ENCODE measurements around the gene MAGI1.
A peak's percentile ranks its signal among the peaks of the same experiment; 100 is the strongest.

Gene MAGI1

DNA sequence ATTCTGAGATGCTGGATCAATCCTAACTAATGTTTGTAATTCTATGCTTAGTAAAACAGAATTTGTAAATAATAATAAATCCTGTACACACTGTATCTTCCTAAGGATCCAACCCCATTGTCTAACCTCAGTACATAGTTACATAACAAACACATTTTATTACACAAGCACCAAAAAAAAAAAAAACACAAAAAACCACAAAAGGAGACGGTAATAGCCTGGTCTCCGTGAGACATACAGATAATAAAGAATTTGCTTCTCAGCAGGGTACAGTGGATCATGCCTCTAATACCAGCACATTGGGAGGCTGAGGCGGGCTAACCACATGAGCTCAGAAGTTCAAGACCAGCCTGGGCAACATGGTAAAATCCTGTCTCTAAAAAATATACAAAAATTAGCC, 558.7 kb downstream of the MAGI1 start:
- DNase-seq (ENCODE audit: low spot score): no peak

DNA sequence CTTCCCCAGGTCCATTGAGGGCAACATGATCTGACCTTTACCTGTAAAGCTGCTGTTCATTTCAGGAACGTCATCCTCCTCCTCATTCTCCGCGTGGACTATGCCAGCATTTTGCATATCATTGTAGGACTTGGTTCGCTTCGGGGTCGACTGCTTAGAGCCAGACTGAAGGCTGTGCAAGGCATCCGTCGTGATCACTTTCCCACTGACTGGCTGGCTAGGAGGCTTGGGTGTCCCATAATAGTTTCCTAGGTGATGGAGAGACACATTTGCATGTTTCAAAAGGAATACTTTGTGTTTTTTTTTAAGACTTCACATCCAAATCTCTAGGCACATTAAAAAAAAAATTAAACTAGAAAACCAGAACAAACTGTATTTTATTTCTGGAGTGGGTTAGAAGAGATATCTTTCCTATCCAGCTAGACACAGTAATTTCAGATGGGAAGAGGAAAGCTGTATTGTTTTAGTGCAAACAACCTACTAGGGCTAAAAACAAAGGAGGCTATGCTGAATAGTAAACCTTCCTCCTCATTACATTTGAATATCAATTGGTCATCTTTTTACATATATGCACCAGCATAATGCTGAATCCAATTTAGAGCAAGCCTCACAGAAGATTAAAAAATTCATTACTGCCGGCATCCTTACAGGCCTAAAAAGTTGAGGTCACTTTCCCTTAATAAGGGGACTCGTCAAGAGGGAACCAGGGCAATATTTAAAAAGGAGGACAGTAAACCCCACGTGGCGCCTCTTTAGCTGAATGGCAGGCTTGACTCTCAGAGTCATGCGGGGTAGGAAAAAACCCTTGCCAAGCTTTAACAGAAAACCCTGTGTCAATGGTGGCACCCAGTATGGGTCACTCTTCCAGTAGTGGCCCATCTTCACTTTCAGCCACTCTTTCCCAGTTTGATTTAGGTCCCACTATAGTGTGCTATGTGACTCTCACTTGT, 559.9 kb downstream of the MAGI1 start:
- no peak for DNase-seq (ENCODE audit: low spot score)

DNA sequence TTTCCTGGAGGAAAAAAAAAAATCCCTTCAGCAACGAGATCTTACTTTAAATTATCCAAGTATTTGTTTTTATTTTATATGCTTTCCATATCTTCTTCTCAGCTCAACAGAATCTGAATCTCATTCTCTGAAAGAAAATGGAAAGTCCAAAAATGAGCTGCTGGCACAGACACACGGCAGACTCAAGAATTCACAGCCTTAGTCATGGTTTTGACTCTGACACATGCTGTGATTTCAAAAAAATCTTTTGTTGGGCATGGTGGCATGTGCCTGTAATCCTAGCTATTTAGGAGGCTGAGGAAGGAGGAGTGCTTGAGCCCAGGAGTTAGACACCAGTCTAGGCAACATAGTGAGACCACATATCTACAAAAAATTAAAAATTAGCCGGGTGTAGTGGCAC, 565.0 kb downstream of the MAGI1 start:
- DNase-seq (ENCODE audit: low spot score): no peak

DNA sequence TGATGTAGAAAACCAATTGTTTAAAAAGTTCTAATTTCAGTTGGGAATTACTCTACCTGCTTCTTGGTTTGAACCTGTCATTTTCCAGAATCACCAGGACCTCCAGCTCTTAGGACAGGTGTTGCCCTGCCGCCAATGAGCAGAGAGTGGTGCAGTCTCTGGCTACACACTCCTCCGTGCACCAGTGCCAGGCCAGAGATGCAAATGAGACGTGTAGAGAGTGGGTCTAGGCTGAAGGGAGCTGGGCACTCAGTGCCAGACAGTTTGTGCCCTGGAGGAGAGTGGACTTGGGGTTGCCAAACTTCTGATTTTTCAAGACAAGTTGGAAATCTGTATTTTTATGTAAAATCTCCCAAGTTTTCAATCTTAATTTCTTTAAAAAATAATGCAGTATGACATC, 566.2 kb downstream of the MAGI1 start:
- DNase-seq (ENCODE audit: low spot score): no peak

DNA sequence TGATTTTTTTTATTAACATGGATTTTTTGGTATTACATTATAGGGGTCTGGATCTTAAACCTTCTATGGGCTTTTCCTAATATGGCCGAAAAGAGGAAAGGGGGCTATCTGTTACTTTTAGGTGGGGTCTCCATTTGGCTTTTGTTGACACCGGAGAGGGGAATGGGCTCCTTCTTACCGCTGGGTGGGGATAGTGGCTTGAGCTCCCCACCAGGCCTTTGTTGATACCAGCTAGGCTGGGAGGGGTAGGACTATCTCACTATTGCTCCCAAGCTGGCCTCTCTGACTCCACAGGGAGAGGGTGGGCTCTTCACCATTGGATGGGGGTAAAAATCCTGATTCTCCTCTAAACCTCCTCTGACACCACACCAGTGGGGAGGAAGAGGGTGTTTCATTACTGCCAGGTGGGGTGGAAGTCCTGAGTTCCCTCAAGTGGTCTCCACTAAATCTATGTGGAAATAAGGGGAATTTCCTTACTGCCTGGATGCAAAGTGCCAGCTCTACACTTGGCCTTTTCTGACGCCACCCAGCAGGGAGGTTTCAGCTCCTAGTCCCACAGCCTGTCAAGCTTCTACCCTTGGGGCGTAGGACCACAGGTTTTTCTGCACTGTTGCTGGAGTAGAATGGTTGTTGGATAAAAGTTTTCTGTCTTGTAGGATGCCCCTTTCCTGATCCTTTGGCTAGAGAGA, 572.3 kb downstream of the MAGI1 start:
- DNase-seq (ENCODE audit: low spot score): no peak

DNA sequence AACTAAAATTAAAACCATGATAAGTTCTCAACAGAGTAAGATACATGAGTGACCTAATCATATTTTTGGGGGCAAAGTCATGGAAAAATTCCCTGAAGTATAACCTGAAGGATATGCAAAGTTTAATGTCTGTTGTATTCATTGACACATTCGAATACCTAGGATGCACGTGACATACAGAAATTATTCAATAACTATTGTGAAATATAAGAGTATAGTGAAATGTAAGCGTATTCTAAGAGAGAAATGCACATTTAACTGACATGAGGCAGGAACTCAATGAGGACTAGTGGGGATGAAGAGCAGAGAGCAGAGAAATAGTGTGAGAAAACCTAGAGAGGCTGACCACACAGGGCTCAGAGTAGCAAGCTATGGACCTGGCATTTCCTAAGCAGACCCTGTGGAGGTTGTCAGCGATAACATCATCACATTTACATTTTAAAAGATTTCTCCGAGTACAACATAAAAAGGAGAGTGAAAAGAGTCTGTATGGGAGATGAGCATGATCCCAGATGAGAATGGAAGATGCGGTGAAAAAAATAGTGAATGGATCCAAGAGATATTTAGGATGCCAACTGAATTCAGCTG, 588.8 kb downstream of the MAGI1 start:
- DNase-seq (ENCODE audit: low spot score): no peak

DNA sequence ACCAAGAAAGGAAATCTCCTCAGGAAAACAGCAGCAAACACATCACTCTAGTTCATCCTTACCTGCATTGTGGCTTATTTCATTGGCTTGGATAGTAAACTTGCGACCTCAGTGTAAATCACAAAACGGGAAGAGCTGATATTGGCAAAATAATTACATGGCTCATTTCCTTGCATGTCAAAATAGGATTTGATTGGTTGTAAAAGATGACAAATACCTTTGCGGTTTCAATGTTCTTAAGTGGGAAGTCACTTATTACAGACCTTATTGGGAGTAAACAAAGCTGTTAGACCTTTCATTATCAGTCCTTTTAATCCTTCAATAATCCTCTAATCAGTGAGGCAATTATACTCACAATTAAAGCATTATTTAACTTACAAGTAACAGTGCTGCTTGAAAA, 590.6 kb downstream of the MAGI1 start:
- DNase-seq (ENCODE audit: low spot score): no peak

DNA sequence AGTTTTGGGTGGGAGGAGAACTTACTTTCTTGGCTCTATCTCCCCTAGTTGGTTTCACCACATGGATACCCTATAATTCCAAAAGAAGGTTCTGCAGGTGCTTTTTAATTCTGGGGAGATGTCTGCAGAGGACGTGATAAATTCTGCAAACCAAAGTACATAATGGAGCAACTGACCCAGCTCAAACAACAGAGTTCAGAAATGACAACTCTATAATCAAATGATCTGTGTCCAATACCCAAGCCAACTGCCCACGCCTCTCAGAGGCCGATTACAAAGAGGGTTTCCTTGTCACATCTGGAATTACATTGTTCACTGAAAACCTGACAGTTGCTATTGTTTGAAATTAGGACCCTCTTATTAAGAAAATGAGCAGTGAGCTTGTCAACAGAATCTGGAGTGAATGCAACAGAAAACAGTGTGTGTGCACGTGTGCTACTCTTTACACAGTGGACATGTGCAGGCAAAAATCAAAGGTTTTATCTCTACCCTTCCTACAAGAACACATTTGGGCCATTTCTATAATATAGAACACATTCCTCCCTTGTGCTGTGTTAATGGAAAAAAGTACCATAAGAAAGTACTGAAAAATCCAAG, 593.0 kb downstream of the MAGI1 start:
- DNase-seq (ENCODE audit: low spot score): no peak

DNA sequence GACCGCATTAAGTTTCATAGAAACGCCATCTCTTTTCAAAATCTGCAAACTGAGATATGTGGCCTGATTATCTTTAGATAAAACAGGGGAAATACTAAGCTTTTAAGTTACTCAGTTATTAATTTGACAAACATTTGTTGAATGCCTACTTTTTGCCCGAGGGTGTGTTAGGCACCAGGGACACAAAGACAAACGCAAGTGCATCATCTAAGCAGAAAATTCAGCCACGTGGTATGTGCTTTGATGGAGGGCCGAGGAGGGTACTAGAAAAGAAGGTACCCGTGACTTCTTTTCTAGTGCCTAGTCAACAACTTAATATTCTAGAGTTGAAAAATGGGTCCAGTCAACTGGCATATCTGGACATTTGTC, 594.3 kb downstream of the MAGI1 start:
- no peak for DNase-seq (ENCODE audit: low spot score)

DNA sequence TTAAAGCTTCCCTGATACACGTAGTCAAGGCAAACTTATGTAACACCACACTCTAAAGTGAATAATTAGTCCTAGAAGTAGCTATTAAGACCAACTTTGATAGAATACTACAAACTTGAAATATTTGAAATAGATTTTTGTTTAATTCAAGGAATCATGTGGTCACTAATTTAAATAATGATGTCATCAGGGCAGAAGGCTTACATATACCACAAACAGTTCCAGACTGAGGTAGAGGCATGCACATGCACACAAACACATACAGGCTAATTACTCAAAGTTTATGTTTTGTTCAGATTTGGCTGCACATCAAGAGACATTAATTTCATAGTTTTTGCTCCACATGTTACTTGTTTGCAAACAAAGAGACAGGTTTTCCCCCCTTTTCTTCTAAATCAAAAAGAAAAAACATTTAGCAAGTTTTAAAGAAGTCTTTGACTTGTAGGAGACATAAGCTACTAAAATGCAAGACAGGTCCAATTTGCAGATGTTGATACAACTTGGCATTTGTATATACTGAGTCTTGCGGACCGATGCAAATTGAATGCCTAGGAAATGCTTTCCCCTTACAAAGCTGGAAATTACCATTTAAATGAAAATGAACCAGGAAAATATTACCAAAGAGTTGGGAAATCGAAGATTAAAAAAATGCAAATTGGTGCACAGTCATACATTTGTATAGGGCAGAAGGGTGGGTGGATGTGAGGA, 594.8 kb downstream of the MAGI1 start:
- DNase-seq (ENCODE audit: low spot score): no peak

DNA sequence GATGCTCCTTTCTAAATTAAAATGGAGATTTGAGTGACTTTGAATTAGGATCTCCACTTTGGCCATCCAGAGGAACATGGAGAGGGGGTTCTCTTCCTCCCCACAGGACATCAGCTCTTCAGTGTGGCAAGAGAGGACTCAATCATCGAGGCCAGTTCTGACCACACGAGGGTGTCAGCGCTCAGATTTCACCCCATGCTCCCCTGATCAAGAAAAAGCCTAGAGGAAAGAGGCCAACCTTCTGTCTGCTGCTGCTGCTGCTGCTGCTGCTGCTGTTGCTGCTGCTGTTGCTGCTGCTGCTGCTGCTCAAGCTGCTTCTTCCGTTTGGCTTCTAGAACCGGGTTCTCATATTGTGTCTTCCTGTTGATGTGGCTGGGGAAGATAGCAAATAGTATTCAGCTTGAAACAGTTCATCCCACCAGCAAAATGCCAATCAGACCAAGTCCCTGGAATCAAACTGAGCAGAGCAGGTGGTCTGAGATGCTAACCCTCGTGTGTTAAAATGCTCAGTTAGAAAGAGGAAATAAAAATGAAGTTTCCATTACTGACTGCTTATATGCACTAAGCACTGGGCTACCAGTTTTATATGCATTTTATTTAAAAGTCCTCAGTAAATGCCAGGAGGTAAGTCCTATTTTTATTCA, 599.0 kb downstream of the MAGI1 start:
- DNase-seq (ENCODE audit: low spot score): peak; percentile 42

DNA sequence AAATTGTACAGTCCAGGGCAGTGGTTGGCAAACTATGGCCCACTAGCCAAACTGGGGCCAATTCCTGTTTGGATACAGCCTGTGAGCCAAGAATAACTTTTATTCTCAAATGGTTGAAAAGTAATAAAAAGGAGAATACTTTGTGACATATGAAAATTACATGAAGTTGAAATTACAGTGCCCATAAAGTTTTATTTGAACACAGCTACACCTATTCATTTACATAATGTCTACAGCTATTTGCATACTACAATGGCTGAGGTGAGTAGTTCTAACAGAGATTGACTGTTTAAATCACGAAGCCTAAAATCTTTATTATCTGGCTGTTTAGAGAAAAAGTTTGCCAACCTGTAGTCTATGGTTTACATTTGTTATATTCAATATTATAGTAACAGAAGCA, 600.1 kb downstream of the MAGI1 start:
- DNase-seq (ENCODE audit: low spot score): no peak

DNA sequence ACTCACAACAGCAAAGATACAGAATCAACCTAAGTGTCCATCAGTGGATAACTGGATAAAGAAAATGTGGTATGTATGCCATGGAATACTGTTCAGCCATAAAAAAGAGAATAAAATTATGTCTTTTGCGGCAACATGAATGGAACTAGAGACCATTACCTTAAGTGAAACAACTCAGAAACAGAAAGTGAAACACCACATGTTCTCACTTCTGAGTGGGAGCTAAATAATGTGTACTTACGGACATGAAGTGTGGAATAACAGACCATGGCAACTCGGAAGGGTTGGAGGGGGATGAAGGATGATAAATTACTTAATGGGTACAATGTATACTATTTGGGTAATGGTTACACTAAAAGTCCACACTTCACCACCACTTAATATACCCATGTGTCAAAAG, 600.6 kb downstream of the MAGI1 start:
- DNase-seq (ENCODE audit: low spot score): no peak

DNA sequence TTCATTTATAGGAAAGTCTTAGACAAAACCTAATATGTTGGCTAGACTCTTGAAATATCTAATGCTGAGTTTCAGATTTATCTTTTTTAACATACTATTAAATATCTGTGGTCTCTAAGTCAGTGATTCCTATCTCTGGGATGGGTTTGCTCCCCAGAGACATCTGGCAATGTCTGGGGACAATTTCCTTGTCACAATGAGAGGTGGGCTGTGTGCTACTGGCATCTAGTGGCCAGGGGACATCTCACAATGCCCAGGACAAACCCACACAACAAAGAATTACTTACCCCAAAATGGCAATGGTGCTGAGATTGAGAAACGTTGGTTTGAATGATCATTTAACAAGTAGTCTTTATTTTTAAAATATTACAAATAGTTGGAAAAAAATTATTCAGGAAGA, 602.1 kb downstream of the MAGI1 start:
- DNase-seq (ENCODE audit: low spot score): no peak

DNA sequence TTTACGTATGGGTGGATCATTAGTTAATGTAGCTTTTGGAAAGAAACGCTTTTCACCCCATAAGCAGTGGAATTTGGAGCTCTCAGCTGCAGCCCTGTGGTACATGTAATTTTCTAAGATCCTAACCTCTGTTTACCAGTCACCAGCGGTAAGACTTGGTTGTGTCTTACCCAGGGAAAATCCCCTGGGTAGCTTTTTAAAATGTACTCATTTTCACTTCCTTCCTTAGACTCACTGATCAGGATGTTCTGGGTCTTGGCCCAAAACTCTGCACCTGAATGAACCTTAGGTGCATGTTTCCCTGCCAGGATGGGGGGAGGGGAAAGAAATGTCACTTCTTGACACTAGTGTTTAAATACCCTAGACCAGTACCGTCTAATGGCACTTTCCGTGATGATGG, 605.2 kb downstream of the MAGI1 start:
- DNase-seq (ENCODE audit: low spot score): no peak

DNA sequence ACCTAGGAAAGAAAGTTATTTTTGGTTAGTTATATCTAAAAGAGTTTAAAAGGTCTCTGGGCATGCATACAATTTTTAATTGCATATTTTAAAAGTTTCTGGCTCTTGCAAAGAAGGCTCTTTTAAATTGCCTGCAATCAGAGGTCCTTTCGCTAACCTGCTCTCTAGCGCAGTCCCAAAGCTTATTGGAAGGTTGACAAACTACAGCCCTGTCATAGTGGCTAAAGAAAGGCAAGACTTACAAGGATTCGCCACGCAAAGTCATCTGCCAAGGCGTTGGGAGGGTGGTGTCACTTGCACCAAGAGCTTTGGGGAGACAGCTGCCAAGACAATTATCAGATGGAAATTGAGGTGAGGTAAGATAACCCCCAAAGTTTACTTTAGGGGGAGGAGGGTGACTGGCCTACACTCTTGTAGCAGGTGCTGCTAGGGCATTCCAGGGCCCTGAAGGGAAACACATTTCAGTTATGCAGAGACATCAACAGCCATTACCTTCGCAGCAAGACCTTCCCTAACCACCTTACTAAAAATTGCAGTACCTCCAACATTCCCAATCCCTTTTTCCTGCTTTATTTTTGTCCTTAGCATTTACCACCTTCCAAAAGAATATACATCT, 606.2 kb downstream of the MAGI1 start:
- no peak for DNase-seq (ENCODE audit: low spot score)

DNA sequence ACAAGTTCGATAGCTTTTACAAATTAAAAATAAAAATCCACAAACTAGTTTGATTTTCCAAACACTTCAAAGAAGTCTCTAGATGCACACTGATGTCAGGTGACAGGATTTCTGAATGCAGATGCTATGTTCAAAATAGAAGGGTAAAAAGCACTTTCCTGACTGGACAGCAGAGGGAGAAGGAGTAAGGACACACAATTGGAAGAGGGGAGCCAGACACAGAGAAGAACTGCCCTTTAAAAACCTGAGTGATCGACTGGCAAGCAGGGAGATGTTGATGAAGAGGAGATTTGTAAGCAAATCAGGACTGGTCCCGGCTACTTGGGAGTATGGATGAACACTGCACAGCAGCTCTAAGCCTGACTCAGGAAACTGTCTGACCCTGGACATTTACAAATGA, 612.8 kb downstream of the MAGI1 start:
- peak; percentile 24 for DNase-seq (ENCODE audit: low spot score)

DNA sequence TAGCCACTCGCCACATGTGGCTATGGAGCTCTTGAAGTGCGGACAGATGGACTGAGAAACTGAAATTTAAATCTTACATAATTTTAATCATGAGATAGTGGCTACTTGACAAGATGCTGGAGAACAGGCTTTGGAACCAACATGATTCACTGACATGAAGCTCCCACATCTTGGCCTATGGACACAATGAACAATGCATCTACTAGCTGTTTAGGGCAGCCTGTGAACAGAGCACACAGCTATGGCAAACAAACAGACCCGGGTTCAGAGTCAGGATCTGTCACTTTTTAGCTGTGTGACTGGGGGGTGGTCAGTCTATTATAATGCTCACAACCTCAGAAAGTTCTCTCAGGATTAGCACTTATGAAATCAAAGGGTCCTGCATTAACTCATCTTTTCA, 616.6 kb downstream of the MAGI1 start:
- no peak for DNase-seq (ENCODE audit: low spot score)

DNA sequence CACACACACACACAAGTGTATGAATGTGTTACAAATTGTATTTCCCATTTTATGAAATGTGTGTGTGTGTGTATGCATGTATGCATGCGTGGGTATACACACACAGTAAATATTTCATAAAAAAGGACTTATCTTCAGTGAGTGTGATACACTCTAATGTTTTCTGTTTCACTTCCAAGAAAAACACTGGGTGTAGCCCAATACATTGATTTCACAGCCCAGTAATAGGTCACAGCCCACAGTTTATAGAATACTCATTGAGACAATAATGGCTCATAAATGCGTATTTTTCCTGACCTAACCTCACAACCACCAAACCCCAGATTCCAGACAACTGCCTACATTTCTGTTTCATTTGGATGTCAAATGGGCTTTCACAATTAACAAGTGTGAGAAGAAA, 619.5 kb downstream of the MAGI1 start:
- no peak for DNase-seq (ENCODE audit: low spot score)

DNA sequence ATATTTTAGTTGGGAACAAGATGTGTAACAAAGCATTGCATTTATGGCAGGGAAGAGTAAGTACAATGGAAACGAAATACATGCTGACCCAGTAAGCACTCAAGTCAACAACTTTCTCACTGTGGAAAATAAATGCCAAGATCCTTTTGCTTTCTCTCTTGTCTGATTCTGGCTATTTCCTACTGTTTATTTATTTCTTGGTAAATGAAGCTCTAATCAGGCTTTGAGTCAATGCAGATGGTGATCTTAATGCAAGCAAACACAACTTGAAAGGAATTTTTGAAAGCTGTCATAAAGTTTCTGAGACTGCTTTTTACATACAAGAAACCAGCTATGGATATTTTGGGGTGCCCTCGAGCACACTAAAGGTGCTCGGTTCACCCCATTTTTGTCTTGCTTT, 624.8 kb downstream of the MAGI1 start:
- no peak for DNase-seq (ENCODE audit: low spot score)

DNA sequence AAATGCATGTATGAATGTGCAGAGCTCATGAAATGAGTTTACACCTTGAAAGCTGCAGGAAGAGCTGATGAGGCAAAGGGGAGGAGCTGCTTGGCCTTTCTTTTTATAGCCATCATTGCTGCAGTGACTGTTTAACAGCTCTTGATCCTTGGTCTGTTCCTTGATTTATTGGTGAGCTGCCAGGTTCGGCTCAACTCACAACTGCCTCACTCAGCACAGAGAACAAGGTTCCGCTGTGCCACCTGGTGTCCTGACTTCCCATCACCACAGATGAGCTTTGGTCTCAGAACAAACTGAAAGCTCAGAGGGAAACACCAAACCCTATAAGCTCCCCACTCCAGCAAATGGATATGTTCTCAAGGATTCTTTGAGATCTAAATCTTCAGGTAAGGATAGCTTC, 626.1 kb downstream of the MAGI1 start:
- no peak for DNase-seq (ENCODE audit: low spot score)
